SH-SY5Y (cell line): ENCODE results near the gene OTOGL.

ENCODE experiments used
- GATA2 ChIP-seq: IDR thresholded peaks from 2 replicates; pipeline ENCODE4 v1.6.1; 2011; ENCODE audit warnings: mild to moderate bottlenecking, low read depth, low read length
- GATA3 ChIP-seq: IDR thresholded peaks from 2 replicates; pipeline ENCODE4 v1.6.1; 2011; ENCODE audit warnings: low read depth, mild to moderate bottlenecking, low read length, moderate library complexity

GRCh38 chr12:80143537-80143936, 44.2 kb downstream of the OTOGL start:
- TF ChIP-seq GATA2 (no peak), GATA3 (no peak)
